B cell (primary cell): ENCODE measurements around the gene WDR82. TPM values are rescaled to one million over a fixed set of nuclear protein-coding genes. Genes with fewer than 3 reads are reported as not detected.
A peak's percentile ranks its signal among the peaks of the same experiment; 100 is the strongest.
"Not testable (repeated sequence)": the region's sequence is repeated elsewhere in the genome, so short reads cannot be mapped to it uniquely, and the experiment has no call there.

ENCODE experiments used
- ATAC-seq: fragments of 200-7000 bp; cut with Tn5 transposase; one replicate; pipeline ENCODE4 v1.10.0; 2021; ENCODE audit warnings: low read depth, mild to moderate bottlenecking, moderate number of reproducible peaks, moderate library complexity
- CTCF ChIA-PET: fragments of 350-600 bp; sonication (Branson Sonifier 250); formaldehyde crosslinking; loops from one replicate; lab custom pipeline; 2021; ENCODE audit warnings: antibody characterized with exemption, inconsistent platforms; lab: Charles Lee
- POLR2A ChIA-PET: fragments of 350-600 bp; sonication (Branson Sonifier 250); formaldehyde crosslinking; loops from one replicate; lab custom pipeline; 2021; ENCODE audit warnings: antibody characterized with exemption; lab: Charles Lee
- DNase-seq: peaks from one replicate; pipeline ENCODE4 v3.0.0; 2013
- H2AFZ ChIP-seq: 2 replicates; pipeline ENCODE4 v1.6.1; 2012; ENCODE audit warnings: mild to moderate bottlenecking, low read depth, low read length; ENCODE audit not compliant: insufficient read depth, poor library complexity, severe bottlenecking
- H3K27ac ChIP-seq, 2 donors: 1 replicate in 1 of 2; 2 replicates in 1 of 2; pipeline ENCODE4 v1.5.1; 2012 to 2013; ENCODE audit warnings: low read length in 2 of 2, mild to moderate bottlenecking in 2 of 2, moderate library complexity in 1 of 2
- H3K27me3 ChIP-seq, 4 experiments: fragments of 200-600 bp in 1 of 4; sonication (generic) in 1 of 4; replicated peaks in 1 of 4; 1 replicate in 2 of 4; 2 replicates in 2 of 4; pipeline versions ENCODE4 v1.6.1 to v1.7.0; 2013 to 2016; ENCODE audit warnings: low read length in 3 of 4, mild to moderate bottlenecking in 2 of 4, mixed read lengths in 1 of 4, moderate library complexity in 1 of 4; ENCODE audit not compliant: insufficient read depth in 4 of 4, control insufficient read depth in 3 of 4; ENCODE audit errors: control extremely low read depth in 1 of 4
- H3K36me3 ChIP-seq, 2 experiments: replicated peaks in 1 of 2; 1 replicate in 1 of 2; 2 replicates in 1 of 2; pipeline versions ENCODE4 v1.6.1 to v1.7.1; 2013; ENCODE audit warnings: low read length in 1 of 2; ENCODE audit not compliant: insufficient read depth in 2 of 2, control insufficient read depth in 1 of 2; ENCODE audit errors: control extremely low read depth in 1 of 2, extremely low read depth in 1 of 2
- H3K4me1 ChIP-seq, 2 donors: fragments of 200-600 bp in 1 of 2; sonication (generic) in 1 of 2; 1 replicate in 1 of 2; 2 replicates in 1 of 2; pipeline versions ENCODE4 v1.5.1 to v1.6.1; 2013 to 2017; ENCODE audit warnings: low read length in 2 of 2; ENCODE audit not compliant: control insufficient read depth in 2 of 2, insufficient read depth in 2 of 2
- H3K4me2 ChIP-seq: replicated peaks from 2 replicates; pipeline ENCODE3; 2012; ENCODE audit warnings: mild to moderate bottlenecking, low read depth, low read length; ENCODE audit not compliant: poor library complexity, severe bottlenecking
- H3K4me3 ChIP-seq, 5 experiments: fragments of 200-600 bp in 1 of 5; sonication (generic) in 1 of 5; 1 replicate in 3 of 5; 2 replicates in 2 of 5; pipeline versions ENCODE4 v1.5.1 to v1.7.0; 2011 to 2016; ENCODE audit warnings: low read length in 4 of 5, mild to moderate bottlenecking in 4 of 5, low read depth in 2 of 5, control low read depth in 1 of 5, moderate library complexity in 1 of 5; ENCODE audit not compliant: insufficient read depth in 1 of 5; ENCODE audit errors: control extremely low read depth in 1 of 5, extremely low read depth in 1 of 5
- H3K79me2 ChIP-seq: fragments of 200-600 bp; sonication (generic); one replicate; pipeline ENCODE4 v1.6.0; 2016; ENCODE audit warnings: low read length; ENCODE audit not compliant: control insufficient read depth, insufficient read depth
- H3K9ac ChIP-seq: fragments of 200-600 bp; sonication (generic); 2 replicates; pipeline ENCODE4 v1.6.1; 2017; ENCODE audit warnings: mild to moderate bottlenecking, low read length, moderate library complexity
- H3K9me3 ChIP-seq, 3 donors: one replicate each; pipeline versions ENCODE4 v1.6.1 to v1.7.1; 2013; ENCODE audit warnings: low read length in 2 of 3; ENCODE audit not compliant: control insufficient read depth in 2 of 3, insufficient read depth in 1 of 3; ENCODE audit errors: control extremely low read depth in 1 of 3
- H4K20me1 ChIP-seq: 2 replicates; pipeline ENCODE4 v1.6.0; 2012; ENCODE audit warnings: mild to moderate bottlenecking, low read length; ENCODE audit not compliant: insufficient read depth, control insufficient read depth, poor library complexity, severe bottlenecking
- H3K27ac Mint-ChIP-seq: one replicate; pipeline ENCODE4 v1.8.0; 2021; ENCODE audit warnings: mixed read lengths
- H3K27me3 Mint-ChIP-seq: one replicate; pipeline ENCODE4 v1.8.0; 2021; ENCODE audit warnings: mixed read lengths
- H3K4me1 Mint-ChIP-seq: one replicate; pipeline ENCODE4 v1.8.0; 2021; ENCODE audit warnings: mixed read lengths
- H3K4me3 Mint-ChIP-seq: one replicate; pipeline ENCODE4 v1.8.0; 2021; ENCODE audit warnings: mixed read lengths
- H3K9me3 Mint-ChIP-seq: one replicate; pipeline ENCODE4 v1.8.0; 2022; ENCODE audit warnings: mixed read lengths; ENCODE audit not compliant: insufficient read depth
- CTCF ChIP-seq: fragments of 200-600 bp; IDR thresholded peaks from one replicate; pipeline ENCODE4 v1.8.0; 2022; ENCODE audit warnings: antibody characterized with exemption, mild to moderate bottlenecking
- EZH2 ChIP-seq: IDR thresholded peaks from 2 replicates; pipeline ENCODE4 v1.6.1; 2012; ENCODE audit warnings: borderline replicate concordance, low read depth, mild to moderate bottlenecking, moderate library complexity, low read length; ENCODE audit not compliant: insufficient read depth, poor library complexity, severe bottlenecking
- WGBS: methylation state at CpG from one replicate; pipeline ENCODE4 v1.1.5; 2013; ENCODE audit warnings: missing lambda C conversion rate; ENCODE audit not compliant: insufficient coverage; 5-methylcytosine and 5-hydroxymethylcytosine counted together
- intact Hi-C: fragments of 100-400 bp; cut with micrococcal nuclease; formaldehyde crosslinking; loops from one replicate; pipeline ENCODE4 v1.10.0; 2022
- polyA plus RNA-seq: library from polyadenylated mRNA; depleted of rRNA; stranded (reverse); fragments of >200 nt; gene quantifications from 2 replicates; pipeline ENCODE4 v1.2.3, GENCODE V29; 2012
- total RNA-seq, 2 donors: library from RNA; stranded (reverse); fragments of 120-200 nt in 1 of 2; gene quantifications; 1 replicate in 1 of 2; 2 replicates in 1 of 2; pipeline versions ENCODE4 v1.2.3 to v1.2.4, GENCODE V29; 2013 to 2022

Gene WDR82
- total and polyA plus RNA-seq, 2 donors (not counting 1 experiment from before 2014, with no cell fraction given) = 27.8 to 101 TPM

GRCh38 chr3:52286777-52287110 is 8.3 kb upstream of the WDR82 start:
- no peaks in the 10 kb centered on the region for H3K9me3 Mint-ChIP-seq
- Histone ChIP-seq H3K79me2 (peaks cover 50% of the 10 kb centered on the region), H3K9ac (peak overlapping the region; percentile 100), H3K36me3 (peaks cover 0 to 11% of the 10 kb centered on the region in 2 experiments), H4K20me1 (peaks cover 5% of the 10 kb centered on the region), H3K4me2 (peak overlapping the region; percentile 77), H3K9me3 (no peaks in the 10 kb centered on the region), H3K27me3 (no peaks in the 10 kb centered on the region), H3K4me1 (peaks cover 18 to 24% of the 10 kb centered on the region in 2 donors), H2AFZ (peak overlapping the region; percentile 96), H3K4me3 (peak overlapping the region; percentile 82 to 97 (median 88)), H3K27ac (peak overlapping the region; percentile 99)
- ChIA-PET CTCF (interaction anchor here (1.5 to 17.5 kb wide), 4 partner anchors 8 to 65 kb away, joined by 3 to 352 read pairs (median 158); partner anchors contain the start of genes TLR9 and WDR82), POLR2A (interaction anchor here (1.2 to 4.0 kb wide), 4 partner anchors 9 to 132 kb away, joined by 3 to 52 read pairs (median 14); partner anchors contain the start of genes POC1A, TLR9 and WDR82)
- intact Hi-C loops = loop anchor here (1.0 to 2.0 kb wide), 5 partner anchors 8 to 230 kb away; partner anchors contain the start of genes DUSP7, TLR9 and WDR82
- DNase-seq (peak; percentile 28), ATAC-seq (no peak)
- peaks cover 33% of the 10 kb centered on the region for H3K4me1 Mint-ChIP-seq
- WGBS = 92% methylated on average over 5 of the region's 8 CpGs
- no peak for TF ChIP-seq EZH2
- no peak for TF ChIP-seq CTCF
- peak overlapping the region; percentile 100 for H3K27ac Mint-ChIP-seq
- peak overlapping the region; percentile 100 for H3K4me3 Mint-ChIP-seq
- H3K27me3 Mint-ChIP-seq = no peaks in the 10 kb centered on the region

- POLR2A ChIA-PET = interaction anchor here (0.6 kb wide), 2 partner anchors 59 to 317 kb away, joined by 3 to 5 read pairs; no protein-coding TSS in a partner anchor
Observed at GRCh38 chr3:52284051-52284450, 5.6 kb upstream of the WDR82 start.

More at GRCh38 chr3:52284051-52284450, 5.6 kb upstream of the WDR82 start:
- intact Hi-C loops, H3K9me3 ChIP-seq, H3K9me3 Mint-ChIP-seq, H3K4me2 ChIP-seq, H2AFZ ChIP-seq, H3K4me3 ChIP-seq, H3K36me3 ChIP-seq, H3K9ac ChIP-seq, H3K27ac Mint-ChIP-seq, ATAC-seq, H3K4me3 Mint-ChIP-seq, H3K27me3 ChIP-seq, H4K20me1 ChIP-seq, DNase-seq, H3K27me3 Mint-ChIP-seq, H3K27ac ChIP-seq: not testable (repeated sequence)
- 96% methylated on average over 3 of the region's 4 CpGs for WGBS
- CTCF ChIA-PET = interaction anchor here (0.6 to 17.5 kb wide), 6 partner anchors 44 to 164 kb away, joined by 3 to 265 read pairs (median 4); partner anchors contain the start of gene TLR9
- peaks cover 29% of the 10 kb centered on the region for H3K4me1 Mint-ChIP-seq
- H3K4me1 ChIP-seq = peaks cover 23 to 29% of the 10 kb centered on the region in 2 donors
- H3K79me2 ChIP-seq = peaks cover 36% of the 10 kb centered on the region
